Left hindlimb (tissue), 1 donor: ENCODE measurements around the gene NCK2.

Experiments
- DNase-seq: peaks from one replicate; pipeline ENCODE4 v3.0.0-alpha.2; 2018

The NCK2 gene

DNA sequence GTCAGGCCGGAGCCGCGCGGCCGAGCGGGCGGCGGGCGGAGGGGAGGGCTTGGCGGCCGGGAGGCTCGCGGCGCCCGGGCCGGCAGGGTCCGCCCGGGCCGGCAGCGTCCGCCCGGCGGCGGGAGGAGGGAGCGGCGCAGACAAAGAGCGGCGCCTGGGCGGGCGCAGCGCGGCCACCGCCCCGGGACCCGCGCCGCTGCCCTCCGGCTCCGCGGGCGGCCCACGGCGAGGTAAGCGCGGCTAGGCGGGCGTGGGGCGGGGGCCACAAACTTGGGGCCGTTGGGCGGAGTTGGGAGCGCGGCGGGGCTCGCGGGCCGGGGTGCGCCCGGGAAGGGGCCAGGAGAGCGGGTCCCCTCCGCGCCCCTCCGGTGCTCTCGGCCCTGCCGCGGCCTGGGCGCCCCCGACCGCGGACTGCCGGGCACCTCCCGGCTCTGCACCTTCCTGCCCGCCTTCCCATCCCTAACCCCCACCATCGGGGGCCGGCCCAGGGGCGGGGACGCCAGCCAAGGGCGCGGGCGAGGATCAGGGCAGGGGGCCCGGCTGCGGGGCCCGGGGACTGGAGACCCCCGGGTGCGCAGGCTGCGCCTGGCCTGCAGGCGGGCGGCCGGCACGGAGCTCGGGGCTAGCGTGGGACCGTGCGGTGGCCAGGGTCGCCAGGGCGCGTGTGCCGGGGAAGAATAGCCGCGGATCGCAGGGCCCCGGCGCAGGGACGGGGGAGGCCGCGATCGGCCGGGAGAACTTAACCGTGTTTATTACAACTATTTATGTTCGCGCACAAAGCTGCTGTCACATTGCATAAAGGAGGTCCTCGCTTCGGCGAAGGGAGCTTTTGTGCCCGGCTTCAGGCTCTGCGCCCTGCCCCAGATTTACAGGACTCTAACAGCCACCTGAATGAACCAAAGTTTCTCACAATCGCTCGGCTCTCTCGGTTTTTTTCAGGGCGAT lies at the start of gene NCK2:
NCK2 (plus strand) TSS at position 4 of the 945 bp plus-strand sequence. CDS start 110,152 bp downstream, outside the sequence.
- peak; percentile 61 for DNase-seq

DNA sequence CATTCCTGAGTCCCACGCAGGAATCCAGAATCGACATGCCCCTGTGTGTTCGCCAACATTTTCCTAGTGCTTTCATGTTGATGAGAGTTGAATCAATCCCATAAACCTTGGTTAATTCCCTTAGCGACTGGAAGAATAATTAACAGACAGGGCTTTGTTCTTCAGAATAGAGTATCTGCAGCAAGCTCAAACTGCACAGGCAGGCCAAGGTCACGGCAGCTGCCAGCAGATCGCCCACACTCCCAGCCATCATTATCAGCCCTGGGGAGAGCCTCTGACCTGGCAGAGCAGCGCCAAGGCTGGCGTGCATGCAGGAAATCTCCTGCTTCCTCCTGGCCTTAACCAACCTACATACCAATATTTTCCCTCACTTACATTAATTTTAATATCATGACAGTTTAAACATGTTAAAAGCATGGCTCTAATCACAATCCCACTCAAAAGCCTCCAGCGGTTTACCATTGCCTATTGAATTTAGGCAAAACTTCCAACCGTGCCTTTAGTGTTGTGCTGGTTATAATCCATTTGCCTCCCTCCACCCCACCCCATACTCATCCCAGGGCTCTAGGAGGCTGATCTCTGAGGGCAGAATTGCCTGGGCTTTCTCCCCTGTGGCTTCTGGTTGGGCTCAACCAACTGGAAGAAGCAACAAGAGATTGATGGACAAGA lies 46.8 kb upstream of the NCK2 start:
- DNase-seq = no peak

DNA sequence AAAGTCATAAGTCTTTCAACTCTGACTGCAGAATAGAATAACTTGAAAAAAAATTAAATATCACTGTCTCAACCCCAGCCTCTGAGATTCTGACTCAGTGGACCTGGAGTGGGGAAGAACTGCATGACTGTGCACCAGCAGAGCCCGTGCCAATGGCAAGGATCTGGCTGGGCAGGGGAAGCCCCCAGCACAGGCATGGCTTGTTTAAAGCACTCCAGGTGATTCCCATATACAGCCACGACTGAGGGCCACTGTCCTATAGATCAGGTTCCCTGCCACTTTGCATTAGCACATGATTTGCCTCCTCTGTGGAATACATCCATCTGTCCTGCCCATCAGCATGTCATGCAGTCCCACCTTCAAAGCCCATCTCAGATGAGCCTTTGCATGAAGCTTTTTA lies 45.9 kb upstream of the NCK2 start:
- no peak for DNase-seq

DNA sequence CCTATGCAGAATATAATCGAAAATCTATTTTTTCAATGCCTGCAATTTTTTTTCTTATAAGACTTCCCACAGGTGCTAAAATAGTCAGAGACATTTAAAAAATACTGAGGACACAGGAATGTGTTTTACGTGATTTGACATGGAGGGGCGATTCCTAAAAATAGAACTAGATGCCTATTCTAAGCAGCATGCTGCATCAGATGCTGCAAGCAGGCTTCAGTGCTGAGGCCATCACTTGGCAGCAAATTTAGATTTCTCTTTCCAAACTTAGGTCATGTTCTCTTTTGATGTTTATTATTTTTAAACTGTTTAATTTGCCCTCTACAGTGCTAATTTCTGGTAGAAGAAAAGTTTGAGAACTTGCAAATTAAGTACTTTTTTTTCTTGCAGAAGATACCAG lies 43.7 kb upstream of the NCK2 start:
- no peak for DNase-seq

DNA sequence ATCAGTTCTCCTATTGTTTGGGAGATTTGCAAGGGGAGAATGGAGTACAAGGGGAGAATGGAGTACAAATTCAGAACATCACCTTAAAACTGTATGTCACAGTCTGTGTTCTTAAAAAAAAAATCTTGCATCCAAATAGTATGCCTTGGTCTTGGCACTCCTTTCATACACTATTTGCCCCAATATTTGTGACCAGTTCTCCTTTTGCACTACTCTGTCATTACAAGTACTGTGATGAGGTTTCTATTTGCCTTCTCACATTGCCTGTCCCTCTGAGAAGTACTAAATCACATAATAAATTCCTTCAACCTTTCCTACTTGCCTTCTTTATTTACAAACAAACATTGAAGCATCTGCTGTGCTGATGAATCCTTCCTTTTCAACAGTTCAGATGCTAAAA lies 36.0 kb upstream of the NCK2 start:
- no peak for DNase-seq

DNA sequence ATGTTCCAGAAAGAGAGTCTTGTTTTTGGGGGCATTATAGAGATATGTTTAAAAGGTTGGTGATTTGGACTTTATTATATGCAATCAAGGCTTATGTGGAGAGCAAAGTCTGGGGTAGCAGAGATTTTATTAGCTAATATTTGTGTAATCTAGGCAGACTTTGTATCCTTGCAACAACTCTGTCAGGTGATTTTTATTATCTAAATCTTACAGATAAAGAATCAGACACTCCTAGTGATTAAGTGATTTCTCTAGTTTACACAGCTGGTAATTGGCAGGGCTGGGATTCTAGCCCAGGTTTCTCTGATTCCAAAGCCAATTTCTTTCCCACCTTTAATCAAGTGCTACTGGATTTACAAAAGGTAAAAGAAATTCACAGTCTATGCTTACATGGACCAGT lies 33.3 kb upstream of the NCK2 start:
- no peak for DNase-seq

DNA sequence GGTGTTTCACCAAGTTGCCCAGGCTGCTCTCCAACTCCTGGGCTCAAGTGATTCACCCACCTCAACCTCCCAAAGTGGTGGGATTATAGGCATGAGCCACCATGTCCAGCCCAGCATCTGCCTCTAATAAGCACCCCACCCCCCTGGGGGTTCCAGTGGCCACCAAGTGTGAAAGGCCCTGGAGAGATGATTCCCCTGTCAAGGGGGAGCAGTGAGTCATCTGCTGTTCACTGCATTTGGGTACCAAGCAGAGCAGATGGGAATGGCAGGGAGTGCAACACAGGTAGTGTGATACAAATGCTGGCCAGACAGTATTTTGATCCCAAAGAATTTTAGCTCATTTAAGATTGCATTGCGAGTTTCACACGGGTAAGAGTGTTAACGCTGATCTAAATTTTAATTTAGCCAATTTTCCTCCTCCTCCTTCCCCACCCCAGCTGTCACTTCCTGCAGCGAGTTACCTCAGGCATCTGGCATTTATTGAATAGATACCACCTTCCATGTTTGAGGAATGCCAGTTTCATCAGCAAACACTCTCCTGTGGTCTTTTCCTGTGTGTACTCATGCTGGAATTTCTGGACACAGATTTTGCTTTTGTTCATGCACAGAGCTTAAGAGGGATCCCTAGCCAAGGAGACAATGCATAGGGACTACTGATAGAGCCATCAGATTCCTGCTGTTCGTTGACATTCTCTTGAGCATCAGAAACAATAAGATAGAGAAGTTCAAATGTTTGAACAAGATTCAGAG lies 32.4 kb upstream of the NCK2 start:
- DNase-seq = no peak

DNA sequence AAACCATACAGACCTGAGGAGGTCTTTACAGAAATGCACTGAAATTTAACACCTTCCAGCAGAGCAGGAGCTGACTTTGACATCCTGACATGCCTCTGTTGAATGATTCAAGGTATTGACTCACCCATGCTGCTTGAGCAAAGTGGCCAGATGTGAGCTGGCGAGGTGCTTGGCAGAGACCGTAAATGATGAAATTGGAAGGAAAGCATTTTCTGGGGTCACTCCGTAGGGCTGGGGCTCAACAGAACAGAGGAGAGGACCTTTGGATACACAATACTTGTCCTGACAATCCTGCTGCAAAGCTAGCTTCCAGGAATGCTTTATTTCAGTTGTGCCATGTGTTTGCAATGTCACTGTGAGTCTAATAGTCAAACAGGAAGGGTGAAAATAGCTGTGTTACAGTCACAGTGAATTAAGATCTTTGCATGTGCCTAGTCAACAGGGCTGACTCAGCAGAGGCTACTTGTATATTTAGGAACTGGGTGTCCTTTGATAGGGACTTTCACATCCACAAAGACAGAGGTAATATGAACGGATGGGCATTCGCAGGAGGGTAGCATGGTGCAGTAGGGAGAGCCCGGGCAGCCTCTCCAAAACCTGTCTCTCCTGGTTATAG lies 31.6 kb upstream of the NCK2 start:
- no peak for DNase-seq

DNA sequence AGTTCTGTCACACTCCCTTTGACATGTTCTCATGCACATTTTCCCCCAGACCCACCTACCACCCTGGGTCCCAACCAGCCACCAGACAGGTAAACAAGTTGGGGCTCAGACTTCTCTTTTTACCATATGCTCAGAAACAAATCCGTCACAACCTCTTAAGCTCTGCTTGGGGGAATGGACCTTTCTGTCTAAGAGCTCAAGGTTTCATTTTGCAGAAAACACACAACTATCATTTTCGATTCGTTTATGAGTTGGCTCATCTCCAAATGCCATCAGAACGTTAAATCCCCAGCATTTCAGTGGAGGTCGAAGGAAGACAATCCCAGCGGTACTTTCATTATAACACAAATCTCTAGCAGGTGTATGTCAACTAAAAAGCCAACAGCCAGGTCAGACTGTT lies 30.6 kb upstream of the NCK2 start:
- DNase-seq = no peak

DNA sequence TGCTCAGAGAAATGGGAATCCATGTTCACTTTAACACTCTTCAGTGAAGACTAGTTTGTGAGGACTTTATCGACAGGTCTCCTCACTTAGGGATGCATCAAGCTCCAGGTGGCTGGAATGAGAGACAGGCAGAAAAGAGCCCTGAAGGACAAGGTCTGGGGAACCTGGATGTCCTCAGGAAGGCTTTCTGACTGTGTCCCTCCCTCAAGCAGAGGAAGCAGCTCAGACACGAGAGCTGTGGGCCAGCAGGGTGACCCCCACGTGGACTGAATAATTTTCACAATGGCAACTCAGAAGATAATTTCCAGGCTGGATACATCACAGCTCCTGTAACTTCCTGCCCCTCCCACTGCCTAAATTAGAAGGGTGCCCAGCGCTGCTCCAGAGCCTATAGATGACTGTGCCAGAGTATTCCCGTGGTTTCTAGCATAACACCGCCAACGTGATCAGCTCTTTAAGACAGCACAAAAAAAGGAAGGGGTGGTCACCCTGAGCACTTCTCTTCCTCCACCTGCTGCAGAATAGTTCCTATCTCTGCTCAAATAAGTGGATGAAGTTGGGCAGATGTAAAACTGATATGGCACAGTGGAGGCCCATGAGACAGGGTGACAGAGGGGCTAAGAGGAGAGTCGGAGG lies 25.7 kb upstream of the NCK2 start:
- DNase-seq = no peak

DNA sequence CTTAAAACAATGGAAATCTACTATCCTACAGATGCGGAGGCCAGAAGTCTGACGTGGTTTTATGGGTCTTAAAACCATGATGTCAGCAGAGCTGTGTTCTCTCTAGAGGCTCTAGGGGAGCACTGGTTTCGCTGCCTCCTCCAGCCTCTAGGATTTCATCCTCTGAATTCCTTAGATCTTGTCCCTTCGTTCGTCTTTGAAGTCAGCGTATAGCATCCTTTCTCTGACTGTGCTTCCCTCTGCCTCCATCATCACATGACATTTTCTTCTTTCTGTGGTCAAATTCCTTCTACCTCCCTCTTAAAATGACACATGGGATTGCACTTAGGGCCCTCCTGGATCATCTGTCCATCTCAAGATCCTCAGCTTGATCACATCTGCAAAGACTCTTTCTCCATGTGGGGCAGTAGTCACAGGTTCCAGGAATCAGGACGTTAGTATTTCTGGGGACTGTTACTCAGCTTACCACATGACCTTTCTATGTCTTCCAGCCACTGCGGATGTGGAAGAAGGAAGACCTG lies 22.7 kb upstream of the NCK2 start:
- DNase-seq = no peak

DNA sequence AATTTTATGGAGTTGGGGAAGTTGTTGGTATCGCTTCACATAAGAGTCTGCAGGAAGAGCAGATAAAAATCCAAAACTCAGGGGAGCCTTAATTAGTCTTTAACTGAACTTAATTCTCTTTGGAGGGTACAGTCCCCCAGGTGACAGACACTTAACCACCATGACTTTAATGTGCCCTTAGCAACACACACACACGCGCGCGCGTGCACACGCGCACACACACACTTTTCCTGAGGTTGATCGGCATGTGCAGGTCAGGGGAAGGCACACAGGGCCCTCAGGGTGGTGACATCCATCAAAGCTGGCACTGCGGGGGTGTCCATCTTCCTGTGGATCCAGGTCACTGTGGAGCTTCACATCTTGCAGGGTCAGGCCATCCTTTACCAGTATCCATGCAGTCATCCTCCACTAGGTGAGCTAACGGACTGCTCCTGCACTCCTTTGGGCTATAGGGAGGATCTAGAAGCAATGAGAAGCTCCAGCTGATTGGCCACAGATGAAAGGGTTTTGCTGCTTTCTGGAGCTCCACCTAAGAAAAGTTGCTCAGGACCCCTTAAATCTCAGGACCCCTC lies 21.9 kb upstream of the NCK2 start:
- no peak for DNase-seq

DNA sequence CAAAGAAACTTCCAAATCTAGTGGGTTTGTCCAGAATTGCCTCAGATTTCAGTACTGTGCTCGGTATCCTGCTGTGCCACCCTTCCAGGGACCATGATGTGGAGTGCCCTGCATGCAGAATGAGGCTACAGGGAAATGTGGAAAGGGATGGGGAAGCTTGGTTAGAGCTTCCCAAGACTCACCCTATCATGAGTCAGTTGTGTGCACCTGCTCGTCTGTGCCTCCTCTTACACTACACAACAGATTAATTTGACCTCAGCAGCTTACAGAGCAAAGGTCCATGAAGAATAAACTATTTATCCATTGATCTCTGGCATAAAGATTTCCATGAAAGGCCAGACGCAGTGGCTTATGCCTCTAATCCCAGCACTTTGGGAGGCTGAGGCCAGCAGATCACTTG lies 21.3 kb upstream of the NCK2 start:
- no peak for DNase-seq

DNA sequence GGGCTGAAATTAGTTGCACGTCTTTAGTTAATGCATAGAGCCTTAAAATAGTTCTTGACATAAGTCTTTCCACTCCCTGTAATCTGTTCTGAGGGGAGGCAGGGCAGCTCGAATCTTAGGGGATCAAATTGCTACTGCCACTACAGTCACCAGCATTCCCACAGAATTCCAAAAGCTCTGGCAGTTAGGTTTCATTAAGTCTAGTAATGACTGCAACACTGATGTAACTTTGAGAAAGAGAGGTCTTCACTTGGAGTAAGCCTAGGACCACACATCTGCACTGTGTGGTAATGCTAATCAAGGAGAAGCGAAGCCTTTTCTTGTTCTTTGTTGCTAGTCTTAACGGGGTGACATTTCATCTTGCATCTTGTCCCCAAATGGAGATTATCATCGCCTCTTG lies 19.3 kb upstream of the NCK2 start:
- DNase-seq = no peak

DNA sequence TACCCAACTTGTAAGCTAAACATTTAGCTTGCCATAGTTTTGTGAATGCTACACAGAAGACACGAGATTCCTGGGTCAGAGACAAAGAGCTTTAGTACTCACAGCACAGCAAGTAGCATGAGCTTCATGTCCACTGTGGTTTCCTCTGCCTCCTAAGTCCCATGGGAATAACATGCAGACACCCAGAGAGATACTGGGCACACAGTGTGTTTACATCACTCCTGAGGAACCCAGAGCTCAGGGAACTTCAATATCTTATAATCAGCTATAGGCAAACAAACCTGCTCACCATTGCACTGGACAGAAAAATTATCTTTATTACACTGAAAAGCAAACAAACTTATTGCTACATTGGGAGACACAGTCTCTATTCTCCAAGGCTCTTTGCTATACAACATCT lies 14.5 kb upstream of the NCK2 start:
- no peak for DNase-seq

DNA sequence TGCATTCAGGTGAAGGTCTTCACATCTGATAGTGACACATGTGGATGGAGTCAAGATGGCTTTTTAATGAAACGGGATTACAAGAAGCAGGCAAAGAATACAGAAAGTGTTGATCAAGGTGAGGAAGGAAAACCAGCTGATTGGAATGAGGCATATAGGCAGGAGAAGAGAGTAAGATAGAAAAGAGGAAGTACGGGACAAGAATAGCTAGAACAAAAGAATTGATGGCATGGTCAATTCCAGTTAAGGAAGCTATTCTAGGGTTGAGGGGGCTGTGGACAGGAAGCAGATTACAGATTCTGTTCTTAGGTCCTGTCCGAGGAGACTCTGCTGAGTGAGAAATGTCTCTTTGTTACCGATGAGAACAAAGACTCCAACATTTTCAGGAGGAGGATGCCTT lies 13.2 kb upstream of the NCK2 start:
- no peak for DNase-seq

DNA sequence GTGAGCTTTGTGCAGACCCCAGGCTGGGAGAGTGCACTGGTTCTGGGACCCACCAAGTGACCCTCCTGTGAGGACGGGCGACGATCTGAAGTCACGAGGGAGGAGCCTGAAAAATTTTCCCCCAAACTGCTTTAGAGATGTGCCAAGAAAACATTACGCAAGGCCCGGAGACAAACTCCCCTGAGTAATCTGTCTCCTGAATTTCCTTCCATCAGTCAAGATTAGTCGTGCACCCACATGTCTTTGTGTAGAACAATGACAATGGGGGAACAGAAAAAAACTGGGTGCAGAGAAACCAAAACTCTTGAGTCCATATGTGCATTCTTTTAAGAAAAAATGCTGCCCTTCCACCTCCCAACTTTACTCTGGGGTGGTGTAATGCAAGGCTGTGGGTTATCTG lies 12.6 kb upstream of the NCK2 start:
- no peak for DNase-seq

DNA sequence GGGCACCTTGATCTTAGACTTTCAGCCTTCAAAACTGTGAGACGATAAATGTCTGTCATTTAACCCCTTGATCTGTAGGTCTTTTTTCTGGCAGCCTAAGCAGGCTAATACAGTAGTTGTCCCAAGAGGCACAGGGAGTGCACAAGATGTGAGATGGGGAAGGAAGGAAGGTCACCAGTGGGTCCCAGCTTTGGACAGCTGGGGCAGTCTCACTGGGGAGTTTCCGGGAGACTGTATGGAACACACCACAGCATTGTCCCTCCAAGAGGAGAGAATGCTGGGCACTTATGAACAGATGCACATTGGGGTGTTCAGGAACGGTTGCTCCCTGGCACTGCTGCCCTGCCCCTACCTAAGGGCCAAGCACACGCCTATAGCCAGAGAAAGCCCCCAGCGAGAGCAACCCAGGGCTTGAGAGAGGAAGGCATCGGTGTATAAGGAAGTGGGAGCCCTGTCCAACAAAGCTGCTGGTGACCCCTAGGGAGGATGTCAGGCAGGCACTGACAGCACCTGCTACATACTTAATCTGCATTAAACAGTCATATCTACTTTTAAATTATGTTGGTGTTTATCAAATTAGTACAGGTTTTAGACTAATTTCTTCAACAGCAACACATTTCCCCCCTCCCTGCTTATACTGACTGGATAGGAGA lies 11.6 kb upstream of the NCK2 start:
- DNase-seq = no peak

DNA sequence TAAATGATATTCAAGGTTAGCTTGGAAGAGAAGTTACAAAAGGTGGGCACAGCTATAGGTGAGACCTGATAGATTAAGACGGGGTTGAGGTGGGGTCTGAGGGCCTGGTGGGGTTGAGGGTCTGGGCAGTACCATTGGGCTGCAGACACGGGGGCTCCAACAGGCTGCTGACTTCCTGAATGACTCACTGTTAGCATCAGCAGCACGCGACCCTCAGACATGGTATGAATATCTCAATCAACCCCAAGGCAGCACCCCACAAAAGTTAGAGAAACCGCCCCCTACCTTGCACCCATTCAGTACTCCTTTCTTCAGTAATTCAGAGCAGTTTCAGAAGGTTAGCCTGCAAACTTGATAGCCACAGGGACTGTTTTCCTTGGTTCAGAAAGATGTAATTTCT lies 10.8 kb upstream of the NCK2 start:
- no peak for DNase-seq

DNA sequence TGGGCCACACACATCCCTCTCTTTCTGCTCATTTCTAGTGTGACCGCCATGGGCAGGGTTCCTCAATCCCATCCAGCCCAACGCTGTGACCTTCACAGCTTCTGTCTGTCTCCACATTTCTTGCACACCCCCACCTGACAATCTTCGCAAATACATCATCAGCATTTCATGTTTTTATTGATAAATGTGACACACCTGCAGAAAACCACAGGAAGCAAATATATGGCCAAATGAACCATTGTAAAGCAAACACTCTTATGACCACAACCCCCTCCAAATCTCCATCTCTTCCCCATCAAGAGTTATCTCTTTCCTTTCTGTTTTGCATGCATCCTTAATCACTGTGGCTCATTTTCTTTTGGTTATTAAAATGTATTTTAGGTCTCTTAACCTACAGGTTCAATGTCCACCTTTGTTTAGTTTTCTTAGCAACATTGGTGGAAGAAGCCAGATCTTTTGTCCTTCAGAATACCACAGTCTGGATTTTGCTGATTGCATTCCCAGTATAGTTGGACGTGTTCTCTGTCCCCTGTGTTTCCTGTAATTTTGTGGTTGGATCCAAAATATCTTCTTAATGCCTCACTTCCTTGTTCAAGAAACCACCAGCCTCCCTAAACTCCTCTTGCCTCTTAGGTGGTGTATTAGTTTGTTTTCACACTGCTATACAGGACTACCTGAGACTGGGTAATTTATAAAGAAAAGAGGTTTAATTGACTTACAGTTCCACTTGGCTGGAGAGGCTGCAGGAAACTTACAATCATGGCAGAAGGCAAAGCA lies 9.8 kb upstream of the NCK2 start:
- DNase-seq = no peak

DNA sequence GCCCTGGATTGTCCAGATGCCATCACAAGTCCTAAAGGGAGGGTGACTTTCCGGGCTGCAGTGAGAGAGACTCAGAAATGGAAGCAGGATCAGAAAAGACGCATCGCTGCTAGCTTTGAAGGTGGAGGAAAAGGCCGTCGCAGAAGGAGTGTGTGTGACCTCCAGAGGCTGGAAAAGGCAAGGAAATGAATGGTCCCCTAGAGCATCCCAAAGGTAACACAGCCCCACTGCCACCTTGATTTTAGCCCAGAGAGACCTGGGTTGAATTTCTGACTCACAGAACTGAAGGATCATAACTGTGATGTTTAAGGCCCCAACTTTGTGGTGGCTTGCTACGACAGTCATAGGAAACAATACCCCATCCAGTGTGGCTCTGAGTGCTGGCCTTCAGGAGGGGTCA lies 8.6 kb upstream of the NCK2 start:
- DNase-seq = no peak
